A673 (cell line): Measurements from ENCODE around the gene TTLL4.

Experiments used
- EZH2 ChIP-seq: fragments of 200-600 bp; sonication (generic); IDR thresholded peaks from 2 replicates; pipeline ENCODE4 v1.6.1; 2017; ENCODE audit warnings: borderline replicate concordance, low read depth, mild to moderate bottlenecking, mixed read lengths, antibody characterized with exemption, low read length; ENCODE audit not compliant: poor library complexity, severe bottlenecking
- TF ChIP-seq, protein P1 (sequence below): fragments of 300-800, 200-600 bp; sonication (generic); conservative IDR thresholded peaks from 2 replicates; pipeline ENCODE4 v1.5.1; 2017; ENCODE audit warnings: low read depth, mild to moderate bottlenecking, antibody characterized with exemption, low read length, moderate library complexity, mixed read lengths

DNA sequence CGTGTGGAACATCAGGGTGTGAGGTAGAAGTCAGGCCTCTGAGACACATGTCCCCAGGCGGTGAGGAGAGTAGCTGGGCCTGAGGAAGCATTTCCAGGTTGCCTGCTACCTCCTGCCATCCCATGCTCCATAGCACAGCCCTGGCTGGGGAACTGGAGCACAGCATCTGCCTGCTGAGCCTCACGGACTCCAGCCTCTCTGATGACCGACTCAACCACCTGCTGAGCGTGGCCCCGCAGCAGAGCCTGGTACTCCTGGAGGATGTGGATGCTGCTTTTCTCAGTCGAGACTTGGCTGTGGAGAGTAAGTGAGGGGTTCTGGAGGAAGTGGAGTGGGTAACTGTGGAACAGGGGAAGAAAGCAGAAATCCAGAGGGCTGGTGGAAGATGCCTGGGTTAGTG is 48.3 kb upstream of the TTLL4 start:
- TF ChIP-seq, protein P1, sequence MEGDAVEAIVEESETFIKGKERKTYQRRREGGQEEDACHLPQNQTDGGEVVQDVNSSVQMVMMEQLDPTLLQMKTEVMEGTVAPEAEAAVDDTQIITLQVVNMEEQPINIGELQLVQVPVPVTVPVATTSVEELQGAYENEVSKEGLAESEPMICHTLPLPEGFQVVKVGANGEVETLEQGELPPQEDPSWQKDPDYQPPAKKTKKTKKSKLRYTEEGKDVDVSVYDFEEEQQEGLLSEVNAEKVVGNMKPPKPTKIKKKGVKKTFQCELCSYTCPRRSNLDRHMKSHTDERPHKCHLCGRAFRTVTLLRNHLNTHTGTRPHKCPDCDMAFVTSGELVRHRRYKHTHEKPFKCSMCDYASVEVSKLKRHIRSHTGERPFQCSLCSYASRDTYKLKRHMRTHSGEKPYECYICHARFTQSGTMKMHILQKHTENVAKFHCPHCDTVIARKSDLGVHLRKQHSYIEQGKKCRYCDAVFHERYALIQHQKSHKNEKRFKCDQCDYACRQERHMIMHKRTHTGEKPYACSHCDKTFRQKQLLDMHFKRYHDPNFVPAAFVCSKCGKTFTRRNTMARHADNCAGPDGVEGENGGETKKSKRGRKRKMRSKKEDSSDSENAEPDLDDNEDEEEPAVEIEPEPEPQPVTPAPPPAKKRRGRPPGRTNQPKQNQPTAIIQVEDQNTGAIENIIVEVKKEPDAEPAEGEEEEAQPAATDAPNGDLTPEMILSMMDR = no peak
- TF ChIP-seq EZH2 = no peak
